BE2C (cell line): ENCODE results near the gene YLPM1. TPM values are rescaled to one million over a fixed set of nuclear protein-coding genes. Genes with fewer than 3 reads are reported as not detected.

ENCODE experiments used
- DNase-seq: peaks from one replicate; pipeline ENCODE4 v3.0.0-alpha.2; 2020
- H3K27me3 ChIP-seq: fragments of 250-450 bp; sonication (Bioruptor Pico); 2 replicates; pipeline ENCODE4 v1.5.1; 2020; ENCODE audit warnings: mild to moderate bottlenecking
- H3K36me3 ChIP-seq: fragments of 250-450 bp; sonication (Bioruptor Pico); 2 replicates; pipeline ENCODE4 v1.5.1; 2020; ENCODE audit warnings: mild to moderate bottlenecking
- H3K4me1 ChIP-seq: fragments of 250-450 bp; sonication (Bioruptor Pico); 2 replicates; pipeline ENCODE4 v1.5.1; 2020
- H3K4me3 ChIP-seq: 2 replicates; pipeline ENCODE4 v1.5.1; 2011; ENCODE audit warnings: low read depth, low read length
- H3K9me3 ChIP-seq: fragments of 250-450 bp; sonication (Bioruptor Pico); 2 replicates; pipeline ENCODE4 v1.5.1; 2020
- polyA plus RNA-seq: library from polyadenylated mRNA; unstranded; fragments of >200 nt; gene quantifications from one replicate; pipeline ENCODE4 v1.2.1, GENCODE V29; 2012; ENCODE audit warnings: low read depth, missing spikeins; ENCODE audit not compliant: insufficient read length, insufficient read depth
- TF ChIP-seq, protein P1 (sequence below): IDR thresholded peaks from 2 replicates; pipeline ENCODE4 v1.5.1; 2012; ENCODE audit warnings: mild to moderate bottlenecking, low read depth, low read length

Gene YLPM1, protein sequence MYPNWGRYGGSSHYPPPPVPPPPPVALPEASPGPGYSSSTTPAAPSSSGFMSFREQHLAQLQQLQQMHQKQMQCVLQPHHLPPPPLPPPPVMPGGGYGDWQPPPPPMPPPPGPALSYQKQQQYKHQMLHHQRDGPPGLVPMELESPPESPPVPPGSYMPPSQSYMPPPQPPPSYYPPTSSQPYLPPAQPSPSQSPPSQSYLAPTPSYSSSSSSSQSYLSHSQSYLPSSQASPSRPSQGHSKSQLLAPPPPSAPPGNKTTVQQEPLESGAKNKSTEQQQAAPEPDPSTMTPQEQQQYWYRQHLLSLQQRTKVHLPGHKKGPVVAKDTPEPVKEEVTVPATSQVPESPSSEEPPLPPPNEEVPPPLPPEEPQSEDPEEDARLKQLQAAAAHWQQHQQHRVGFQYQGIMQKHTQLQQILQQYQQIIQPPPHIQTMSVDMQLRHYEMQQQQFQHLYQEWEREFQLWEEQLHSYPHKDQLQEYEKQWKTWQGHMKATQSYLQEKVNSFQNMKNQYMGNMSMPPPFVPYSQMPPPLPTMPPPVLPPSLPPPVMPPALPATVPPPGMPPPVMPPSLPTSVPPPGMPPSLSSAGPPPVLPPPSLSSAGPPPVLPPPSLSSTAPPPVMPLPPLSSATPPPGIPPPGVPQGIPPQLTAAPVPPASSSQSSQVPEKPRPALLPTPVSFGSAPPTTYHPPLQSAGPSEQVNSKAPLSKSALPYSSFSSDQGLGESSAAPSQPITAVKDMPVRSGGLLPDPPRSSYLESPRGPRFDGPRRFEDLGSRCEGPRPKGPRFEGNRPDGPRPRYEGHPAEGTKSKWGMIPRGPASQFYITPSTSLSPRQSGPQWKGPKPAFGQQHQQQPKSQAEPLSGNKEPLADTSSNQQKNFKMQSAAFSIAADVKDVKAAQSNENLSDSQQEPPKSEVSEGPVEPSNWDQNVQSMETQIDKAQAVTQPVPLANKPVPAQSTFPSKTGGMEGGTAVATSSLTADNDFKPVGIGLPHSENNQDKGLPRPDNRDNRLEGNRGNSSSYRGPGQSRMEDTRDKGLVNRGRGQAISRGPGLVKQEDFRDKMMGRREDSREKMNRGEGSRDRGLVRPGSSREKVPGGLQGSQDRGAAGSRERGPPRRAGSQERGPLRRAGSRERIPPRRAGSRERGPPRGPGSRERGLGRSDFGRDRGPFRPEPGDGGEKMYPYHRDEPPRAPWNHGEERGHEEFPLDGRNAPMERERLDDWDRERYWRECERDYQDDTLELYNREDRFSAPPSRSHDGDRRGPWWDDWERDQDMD (N-terminal part only)
- 54.2 TPM for polyA plus RNA-seq

DNA sequence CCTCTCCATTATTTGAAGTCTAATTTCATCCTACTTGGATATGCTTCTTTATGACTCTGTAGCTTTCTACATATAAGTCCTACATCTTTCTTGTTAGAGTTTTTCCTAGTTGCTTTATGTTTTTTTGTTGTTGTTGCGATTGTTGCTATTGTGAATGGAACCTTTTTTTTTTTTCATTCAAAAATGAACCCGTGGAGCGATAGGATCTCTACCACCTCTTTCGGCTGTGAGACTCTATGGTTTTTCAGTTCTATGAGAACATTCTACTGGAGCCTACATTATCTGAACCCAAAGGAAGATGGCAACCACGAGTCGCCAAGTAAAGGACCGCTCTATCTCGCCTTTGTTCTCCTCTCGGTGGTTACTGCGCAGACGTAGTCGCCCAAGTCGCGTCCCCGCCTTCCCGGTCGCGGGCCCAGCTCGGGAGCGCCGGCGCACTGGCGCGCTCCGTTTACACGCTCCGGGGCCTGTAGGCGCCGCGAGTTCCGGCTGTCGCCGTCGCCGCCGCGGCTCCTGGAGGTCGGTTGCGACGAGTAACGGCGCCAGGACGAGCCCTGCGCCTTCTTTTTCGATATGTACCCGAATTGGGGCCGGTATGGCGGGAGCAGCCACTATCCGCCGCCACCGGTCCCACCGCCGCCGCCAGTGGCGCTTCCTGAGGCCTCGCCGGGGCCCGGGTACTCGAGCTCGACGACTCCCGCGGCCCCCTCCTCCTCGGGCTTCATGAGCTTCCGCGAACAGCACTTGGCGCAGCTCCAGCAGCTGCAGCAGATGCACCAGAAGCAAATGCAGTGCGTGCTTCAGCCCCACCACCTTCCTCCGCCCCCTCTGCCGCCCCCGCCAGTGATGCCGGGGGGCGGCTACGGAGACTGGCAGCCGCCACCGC lies at the start of gene YLPM1:
Gene YLPM1, plus strand, starts transcription at position 400 of the 886 bp plus-strand sequence. Its CDS starts 174 bp downstream, at position 574.
- Histone ChIP-seq H3K4me3 (peak within 1 kb of the TSS; percentile 78), H3K9me3 (no peaks in the 10 kb centered on the region), H3K27me3 (no peaks in the 10 kb centered on the region), H3K36me3 (peaks cover 5% of the 10 kb centered on the region), H3K4me1 (peaks cover 2% of the 10 kb centered on the region; the same call in 1 of the 2 replicates)
- TF ChIP-seq, protein P1, sequence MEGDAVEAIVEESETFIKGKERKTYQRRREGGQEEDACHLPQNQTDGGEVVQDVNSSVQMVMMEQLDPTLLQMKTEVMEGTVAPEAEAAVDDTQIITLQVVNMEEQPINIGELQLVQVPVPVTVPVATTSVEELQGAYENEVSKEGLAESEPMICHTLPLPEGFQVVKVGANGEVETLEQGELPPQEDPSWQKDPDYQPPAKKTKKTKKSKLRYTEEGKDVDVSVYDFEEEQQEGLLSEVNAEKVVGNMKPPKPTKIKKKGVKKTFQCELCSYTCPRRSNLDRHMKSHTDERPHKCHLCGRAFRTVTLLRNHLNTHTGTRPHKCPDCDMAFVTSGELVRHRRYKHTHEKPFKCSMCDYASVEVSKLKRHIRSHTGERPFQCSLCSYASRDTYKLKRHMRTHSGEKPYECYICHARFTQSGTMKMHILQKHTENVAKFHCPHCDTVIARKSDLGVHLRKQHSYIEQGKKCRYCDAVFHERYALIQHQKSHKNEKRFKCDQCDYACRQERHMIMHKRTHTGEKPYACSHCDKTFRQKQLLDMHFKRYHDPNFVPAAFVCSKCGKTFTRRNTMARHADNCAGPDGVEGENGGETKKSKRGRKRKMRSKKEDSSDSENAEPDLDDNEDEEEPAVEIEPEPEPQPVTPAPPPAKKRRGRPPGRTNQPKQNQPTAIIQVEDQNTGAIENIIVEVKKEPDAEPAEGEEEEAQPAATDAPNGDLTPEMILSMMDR: peak; percentile 58
- DNase-seq: peak; percentile 93

DNA sequence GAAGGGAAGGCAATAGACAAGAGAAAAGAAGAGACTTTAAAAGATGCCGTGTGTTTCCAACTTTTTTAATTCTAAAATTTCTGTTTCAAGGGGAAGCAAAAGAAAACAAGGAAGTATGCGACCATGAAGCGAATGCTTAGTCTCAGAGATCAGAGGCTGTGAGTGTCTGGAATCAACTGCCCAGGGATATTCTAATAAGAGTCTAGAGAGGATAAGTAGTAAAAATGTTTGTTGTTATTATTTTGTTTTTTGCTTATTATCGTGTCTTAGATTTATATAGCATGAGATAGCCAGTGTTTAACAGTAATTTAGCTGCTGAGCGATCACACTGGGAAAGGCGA lies 49.8 kb upstream of the YLPM1 start:
- no peaks in the 10 kb centered on the region for H3K4me1 ChIP-seq
- no peaks in the 10 kb centered on the region for H3K27me3 ChIP-seq
- TF ChIP-seq, protein P1: no peak
- peaks cover 22% of the 10 kb centered on the region for H3K36me3 ChIP-seq
- H3K9me3 ChIP-seq: no peaks in the 10 kb centered on the region
- H3K4me3 ChIP-seq: peak overlapping the region; percentile 100
- no peak for DNase-seq

DNA sequence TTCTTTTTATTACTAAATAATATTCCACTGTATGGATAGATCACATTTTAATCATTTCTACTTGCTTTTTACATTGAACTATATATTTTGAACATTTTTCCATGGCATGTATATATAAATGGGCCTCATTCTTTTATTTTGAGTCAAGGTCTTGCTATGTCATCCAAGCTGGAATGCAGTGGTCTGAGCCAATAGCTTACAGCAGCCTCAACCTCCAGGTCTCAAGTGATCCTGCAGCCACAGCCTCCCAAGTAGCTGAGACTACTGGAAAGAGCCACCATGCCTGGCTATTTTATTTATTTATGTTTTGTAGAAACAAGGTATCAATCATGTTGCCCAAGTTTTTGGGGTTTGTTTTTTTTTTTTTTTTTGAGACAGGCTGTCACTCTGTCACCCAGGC lies 42.6 kb upstream of the YLPM1 start:
- no peak for DNase-seq
- H3K36me3 ChIP-seq: peaks cover 39% of the 10 kb centered on the region
- H3K27me3 ChIP-seq: no peaks in the 10 kb centered on the region
- H3K4me1 ChIP-seq: no peaks in the 10 kb centered on the region
- no peak overlapping the region for H3K4me3 ChIP-seq
- TF ChIP-seq, protein P1: no peak
- no peaks in the 10 kb centered on the region for H3K9me3 ChIP-seq

DNA sequence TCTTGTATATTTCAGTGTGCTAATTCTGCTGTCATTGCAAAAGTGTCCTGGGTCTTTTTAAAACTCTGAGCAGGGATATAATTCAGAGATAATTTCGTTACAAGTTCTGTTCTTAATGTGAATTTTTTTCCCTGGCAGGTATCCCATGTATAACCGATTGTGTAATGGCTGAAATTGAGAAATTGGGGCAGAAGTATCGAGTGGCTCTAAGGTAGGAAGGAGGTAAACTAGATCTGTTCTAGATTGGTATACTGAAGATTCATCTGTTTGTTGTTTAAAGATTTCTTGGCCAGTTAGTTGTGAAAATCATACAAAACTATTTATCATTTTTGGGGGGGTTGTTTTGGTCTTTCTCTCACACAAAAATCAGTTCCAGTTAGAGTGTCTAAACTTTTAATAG lies 40.0 kb upstream of the YLPM1 start:
- H3K4me1 ChIP-seq: no peaks in the 10 kb centered on the region
- H3K27me3 ChIP-seq: no peaks in the 10 kb centered on the region
- TF ChIP-seq, protein P1: no peak
- H3K36me3 ChIP-seq: peaks cover 21% of the 10 kb centered on the region
- H3K9me3 ChIP-seq: no peaks in the 10 kb centered on the region
- no peak overlapping the region for H3K4me3 ChIP-seq
- no peak for DNase-seq

DNA sequence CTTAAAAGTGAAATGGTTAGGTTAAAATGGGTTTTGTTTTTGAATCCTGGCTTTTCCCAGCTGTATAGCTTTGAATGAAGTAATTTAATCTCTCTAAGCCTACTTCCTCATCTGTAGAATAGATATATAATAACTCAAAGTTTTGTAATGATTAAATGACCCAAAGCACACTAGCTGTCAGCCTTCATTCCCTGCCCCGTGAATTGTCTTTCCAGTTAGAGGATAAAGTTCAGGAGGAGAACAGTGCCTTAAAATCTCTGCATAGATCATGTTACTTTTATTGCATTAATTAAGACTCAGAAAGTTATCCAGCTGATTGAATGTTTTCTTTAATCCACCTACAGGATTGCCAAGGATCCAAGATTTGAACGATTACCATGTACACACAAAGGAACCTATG lies 30.7 kb upstream of the YLPM1 start:
- H3K27me3 ChIP-seq: no peaks in the 10 kb centered on the region
- no peak for DNase-seq
- peaks cover 34% of the 10 kb centered on the region for H3K36me3 ChIP-seq
- H3K9me3 ChIP-seq: no peaks in the 10 kb centered on the region
- no peak overlapping the region for H3K4me3 ChIP-seq
- 0 out of 2 replicates have a peak, but pooled peaks cover 4% of the 10 kb centered on the region for H3K4me1 ChIP-seq
- TF ChIP-seq, protein P1: no peak
